SKM-1 (cell line): Measurements from ENCODE around the gene RGS4.
"Not testable (repeated sequence)": the region's sequence is repeated elsewhere in the genome, so short reads cannot be mapped to it uniquely, and the experiment has no call there.

ENCODE experiments used
- DNase-seq: peaks from one replicate; lab custom pipeline; 2025; ENCODE audit not compliant: unreplicated experiment; lab: John Stamatoyannopoulos, UW

Gene RGS4

DNA sequence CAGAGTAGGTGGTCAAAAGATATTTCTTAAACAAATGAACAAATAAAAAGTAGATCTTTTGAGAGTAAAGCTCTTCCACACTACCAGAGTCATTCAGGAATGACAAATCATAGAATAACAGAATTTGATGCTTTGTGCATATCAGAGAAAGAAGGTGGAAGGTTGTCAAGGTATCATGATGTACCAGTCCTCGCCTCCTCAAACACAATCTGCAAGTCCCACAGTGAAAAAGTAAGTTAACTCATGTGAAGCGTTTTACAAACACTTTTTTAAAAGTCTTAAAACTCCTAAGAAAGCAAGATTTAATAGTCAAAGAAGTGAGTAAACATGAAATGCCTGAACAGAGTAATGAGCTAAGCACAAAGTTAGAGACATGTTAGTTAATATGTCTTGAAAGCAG lies 2.5 kb upstream of the RGS4 start:
- no peak for DNase-seq

DNA sequence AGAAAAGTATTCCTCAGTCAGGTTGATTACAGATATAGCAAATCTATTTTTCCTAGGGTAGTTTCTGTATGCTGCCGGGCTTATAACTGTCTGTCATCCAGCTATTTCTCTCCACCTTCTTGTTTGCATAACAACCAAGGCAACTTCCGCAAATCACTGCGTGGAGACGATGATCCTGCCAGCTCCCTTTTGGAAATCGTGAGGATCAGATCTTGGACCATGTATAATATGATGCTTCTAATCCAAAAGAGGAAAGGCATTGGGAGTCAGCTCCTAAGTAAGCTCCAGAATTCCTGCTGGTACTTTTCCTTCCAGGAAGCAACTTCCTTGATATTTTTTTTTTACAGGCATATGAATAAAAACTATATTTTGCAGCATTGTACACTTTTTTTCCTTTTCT lies 445 bp upstream of the RGS4 start:
- no peak for DNase-seq

DNA sequence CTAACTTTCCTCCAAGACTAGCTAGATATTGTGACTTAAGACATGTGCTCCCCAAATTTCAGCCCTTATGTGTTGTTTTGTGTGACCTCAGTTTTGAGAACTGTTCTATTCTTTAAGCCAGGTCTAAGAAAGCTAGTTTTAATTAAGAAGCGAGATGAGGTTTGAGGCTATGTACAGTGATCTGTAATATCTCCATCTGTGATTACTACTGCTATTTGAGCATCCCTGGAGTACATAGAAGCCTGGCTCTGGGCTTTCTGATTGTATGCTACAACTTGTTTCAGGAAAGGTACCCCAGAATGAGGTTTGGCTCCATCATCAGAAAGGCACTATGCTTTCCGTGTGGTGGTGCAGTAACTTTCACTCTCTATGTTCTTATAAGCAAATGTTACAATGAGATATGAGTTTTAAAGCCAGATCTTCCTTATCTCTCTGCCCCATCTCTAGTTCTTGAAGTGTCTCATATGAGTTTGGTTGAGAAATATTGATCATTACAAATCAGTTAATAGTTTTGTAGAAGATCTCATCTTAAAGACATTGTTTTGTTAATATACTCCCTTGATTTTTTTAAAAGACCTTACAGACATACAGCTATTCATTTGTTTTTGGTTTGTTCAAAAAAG lies 605 bp downstream of the RGS4 start:
- no peak for DNase-seq

DNA sequence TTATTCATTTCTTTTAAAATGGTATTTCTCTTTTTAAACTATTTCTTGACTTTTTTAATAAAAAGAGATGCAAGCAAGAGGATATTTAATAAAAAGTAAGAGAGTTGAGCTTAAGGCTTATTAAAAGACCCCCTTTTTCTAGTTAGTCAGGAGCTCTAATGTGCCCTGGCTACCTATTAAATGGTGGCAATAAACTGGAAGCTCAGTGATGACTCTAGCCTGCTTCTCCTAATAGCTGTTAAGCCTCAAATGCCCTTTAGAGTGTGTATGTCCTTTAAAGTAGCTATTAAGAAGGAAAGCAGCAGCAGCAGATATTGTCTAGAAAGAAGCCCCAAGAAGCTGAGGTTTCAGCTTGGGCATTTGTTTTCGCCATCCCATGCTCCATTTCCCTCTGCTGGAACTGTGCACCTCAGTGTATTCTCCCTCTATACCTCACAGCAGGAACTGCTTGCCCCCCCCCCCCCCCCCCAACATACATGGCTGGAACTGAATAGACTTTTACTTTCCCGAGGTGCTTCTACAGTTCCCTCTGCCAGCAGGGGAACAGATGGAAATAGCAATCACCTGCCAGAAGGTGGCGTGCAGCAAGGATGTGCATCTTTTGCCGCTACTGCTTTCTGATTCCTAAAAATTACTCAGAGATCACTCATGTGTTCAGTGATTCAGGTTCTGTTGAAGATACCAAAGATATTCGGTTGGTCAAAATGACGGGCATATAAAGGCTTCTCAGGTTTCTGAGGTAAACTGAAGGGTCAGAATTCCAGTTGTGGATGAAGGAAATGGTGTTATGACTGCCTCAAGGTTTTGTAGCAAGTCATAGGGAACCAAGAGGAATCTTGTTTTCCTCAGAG lies 2.5 kb downstream of the RGS4 start:
- DNase-seq: peak; percentile 67

DNA sequence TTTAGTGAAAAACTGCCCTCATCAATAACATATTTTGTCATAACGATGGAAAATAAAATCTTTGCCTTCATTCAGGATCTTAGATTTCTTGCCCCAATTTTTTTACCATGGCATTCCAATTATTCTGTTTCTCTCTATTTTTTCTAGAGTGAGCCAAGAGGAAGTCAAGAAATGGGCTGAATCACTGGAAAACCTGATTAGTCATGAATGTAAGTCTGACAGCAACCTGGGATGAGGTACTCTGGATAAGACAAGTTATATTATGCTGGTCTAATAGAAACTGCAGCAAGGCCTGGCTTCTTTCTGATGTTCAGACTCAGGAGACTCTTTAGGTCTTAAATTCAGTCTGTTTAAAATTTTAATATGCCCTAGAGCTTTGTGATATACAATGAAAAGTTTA lies 3.5 kb downstream of the RGS4 start:
- DNase-seq: no peak

DNA sequence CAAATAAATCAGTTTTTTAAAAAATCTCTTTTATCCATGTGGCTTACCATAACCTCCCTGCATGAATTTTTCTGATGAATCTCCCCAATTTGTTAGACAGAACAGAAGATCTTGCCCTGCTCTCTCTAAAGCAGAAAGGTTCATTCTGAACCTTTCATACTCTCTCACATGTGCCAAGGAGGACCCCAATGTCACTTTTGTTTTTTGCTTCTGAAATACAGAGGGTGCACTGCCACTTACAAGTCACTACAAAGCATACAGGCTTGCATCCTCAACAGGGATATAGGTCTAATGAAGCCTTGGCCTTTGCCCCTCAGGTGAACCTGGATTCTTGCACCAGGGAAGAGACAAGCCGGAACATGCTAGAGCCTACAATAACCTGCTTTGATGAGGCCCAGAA lies 4.8 kb downstream of the RGS4 start:
- DNase-seq: no peak

DNA sequence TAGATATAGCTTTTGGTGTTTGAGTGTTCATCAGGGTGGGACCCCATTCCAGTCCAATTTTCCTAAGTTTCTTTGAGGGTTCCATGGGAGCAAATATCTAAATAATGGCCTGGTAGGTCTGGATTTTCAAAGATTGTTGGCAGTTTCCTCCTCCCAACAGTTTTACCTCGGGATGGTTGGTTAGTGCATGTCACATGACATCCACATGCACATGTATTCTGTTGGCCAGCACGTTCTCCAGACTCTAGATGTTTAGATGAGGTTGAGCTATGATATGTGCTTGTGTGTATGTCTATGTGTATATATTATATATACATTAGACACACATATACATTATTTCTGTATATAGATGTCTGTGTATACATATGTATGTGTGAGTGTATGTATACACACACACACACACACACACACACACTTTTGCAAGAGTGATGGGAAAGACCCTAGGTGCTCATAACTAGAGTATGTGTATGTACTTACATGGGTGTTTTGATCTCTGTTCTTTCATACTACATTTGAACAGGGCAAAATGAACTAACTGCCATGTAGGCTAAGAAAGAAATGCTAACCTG lies 5.6 kb downstream of the RGS4 start:
- DNase-seq: no peak

DNA sequence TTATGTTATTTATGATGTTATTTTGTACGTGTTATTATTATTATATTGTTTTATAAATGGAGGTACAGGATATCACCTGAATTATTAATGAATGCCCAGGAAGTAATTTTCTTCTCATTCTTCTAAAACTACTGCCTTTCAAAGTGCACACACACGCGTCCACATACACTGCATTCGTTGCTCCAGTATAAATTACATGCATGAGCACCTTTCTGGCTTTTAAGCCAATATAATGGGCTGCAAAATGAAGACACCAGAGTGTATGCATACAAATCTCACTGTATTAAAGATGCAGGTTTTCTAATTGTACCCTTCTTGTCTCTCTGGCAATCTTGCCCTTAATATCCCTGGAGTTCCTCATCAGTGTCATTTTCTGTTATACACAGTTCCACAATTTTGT lies 6.9 kb downstream of the RGS4 start:
- DNase-seq: no peak

DNA sequence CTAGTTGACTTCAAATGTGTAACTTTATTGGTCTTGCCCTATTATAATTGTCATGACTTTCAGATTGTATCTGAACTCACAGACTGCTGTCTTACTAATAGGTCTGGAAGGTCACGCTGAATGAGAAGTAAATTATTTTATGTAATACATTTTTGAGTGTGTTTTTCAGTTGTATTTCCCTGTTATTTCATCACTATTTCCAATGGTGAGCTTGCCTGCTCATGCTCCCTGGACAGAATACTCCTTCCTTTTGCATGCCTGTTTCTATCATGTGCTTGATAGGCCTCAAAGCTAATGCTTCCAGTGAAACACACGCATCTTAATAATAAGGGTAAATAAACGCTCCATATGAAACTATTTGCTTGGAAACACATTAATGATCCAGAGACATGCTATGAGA lies 7.3 kb downstream of the RGS4 start:
- no peak for DNase-seq

DNA sequence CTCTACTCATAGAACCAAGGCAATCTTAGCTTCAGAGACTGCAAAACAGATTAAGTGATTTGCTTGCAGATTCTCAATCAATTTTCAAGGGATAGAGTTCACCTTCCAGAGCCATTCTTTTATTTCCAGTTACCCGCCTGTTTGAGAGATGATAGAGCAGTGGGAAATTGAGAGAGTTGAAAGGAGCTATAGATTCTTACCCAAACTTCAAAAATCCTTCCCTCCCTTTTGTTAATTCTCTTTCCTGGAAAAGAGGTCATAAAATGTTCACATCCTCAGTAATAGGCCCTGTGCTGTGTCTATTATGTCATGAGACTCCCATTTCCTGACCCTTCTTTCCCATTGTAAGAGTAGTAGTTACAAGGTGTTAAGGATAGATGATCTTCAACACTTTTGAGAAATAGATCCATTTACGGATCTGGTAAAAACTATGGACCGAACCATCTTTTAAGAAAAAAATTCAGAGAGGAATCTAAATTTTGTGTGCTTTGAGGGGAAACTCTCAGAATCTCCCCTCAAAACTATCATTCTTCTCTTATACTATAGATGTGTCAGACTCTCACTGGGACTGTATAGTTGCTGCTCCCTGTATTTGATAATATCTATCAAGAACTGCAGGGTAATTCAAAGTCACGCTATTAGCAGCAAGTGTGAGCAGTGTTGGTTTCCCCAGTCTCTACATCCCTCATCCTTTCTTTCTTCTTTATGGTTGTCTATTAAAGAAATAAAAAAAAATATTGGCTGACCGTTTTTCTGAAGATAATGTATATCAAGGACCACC lies 8.0 kb downstream of the RGS4 start:
- DNase-seq: no peak

DNA sequence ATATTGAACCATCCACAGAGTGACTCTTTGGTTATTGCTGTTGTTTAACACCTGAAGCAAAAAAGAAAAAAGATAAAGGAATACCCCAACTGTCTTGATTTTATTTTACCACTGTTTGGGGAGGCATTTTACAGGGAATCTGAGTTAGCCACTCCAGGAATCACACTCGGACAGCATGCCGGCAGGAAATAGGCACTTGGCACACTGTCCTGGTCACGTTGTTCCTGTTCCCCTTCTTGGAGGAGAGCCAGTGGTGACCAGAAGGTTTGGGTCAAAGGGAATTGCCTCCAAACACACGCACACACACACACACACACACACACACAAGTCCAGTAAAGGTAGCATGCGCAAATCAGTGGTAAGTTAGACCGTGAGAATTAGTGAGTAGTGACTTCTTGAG lies 13.8 kb downstream of the RGS4 start:
- DNase-seq: no peak

DNA sequence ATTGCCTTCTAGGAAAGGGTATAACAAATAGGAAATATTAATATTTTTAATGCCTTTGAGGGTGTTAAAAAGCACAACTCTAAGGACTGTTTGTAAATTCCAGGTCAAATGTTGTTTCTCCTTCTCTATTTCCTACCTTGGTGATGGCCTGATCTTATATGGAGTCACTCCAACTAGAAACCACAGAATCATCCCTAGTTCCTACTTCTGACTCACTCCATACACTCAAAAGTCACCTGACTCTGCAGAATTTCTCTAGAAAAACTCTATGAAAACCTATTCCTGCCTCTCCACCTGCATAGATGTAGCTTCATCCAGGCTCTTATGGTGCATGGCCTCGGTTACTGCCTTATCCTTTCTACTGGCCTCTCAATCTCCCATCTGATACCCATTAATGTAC lies 14.5 kb downstream of the RGS4 start:
- DNase-seq: no peak

DNA sequence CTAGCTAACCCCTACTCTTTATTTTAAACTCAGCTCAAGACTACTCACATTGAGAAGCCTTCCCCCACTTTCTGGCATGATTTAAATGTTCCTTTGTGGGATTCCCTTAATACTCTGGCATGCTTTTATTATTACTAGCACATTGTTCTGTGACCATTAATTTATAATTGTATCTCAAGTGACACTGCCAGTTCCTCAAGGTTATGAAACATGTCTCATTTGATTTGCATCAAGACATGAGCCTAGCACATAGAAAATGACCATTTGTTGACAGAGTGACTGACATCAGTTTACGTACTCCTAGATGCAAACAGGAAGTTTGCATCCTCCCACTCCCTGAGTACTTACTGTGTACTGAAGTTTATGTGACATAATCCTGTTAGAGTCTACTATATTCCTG lies 15.2 kb downstream of the RGS4 start:
- DNase-seq: no peak

DNA sequence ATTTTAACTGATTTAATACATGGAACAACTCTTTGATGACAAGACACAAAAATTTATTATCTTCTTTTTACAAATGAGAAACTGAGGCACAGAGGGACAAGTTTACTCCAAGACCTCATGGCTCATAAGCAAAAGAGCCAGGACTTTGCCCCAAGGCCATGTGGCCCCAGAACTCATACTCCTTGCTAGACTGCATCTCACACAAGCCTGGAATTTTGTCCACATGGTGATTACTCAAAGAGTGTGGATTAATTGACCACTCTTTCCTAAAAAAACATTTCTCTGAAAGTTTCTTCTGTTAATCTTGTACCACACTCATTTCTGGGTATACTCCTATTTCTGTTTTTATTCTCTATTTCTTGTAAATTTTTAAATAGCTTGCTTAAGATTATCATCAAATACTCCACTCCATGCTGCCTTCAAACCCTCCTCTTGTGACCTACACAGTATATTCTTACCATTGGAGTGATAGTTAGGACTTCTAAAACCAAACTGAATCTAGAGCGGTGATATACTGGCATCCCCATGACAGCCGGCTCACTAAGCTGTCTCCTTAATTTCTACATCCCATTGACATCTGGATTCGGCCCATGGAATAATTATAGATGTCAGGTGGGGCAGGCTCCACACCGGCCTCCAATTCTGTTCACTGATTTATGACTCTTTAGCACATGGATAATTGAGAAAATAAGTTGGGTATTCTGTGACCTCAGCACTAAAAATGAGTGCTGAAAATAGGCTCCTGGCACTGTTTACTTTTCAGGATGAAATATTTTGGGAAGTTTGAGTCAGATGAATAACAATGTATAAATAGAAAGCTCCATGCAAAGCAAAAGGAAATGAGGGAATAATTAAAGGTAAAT lies 16.1 kb downstream of the RGS4 start:
- no peak for DNase-seq

DNA sequence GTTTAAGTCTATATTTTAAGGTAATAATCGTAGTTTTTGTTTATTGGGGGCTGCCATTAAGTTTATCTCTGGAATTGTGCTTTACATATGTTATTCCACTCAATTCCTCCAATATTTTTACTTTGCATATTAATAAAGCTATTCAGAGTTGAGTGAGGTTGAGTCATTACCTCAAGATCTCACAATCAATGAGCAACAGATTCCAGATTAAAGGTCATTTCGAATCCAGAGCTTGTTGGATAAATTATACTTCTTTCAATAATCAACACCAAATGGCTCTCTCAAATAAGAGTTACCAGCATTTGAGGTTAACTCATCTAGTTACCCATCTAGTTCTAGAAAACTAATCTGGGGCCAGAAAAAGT lies 16.7 kb downstream of the RGS4 start:
- no peak for DNase-seq

DNA sequence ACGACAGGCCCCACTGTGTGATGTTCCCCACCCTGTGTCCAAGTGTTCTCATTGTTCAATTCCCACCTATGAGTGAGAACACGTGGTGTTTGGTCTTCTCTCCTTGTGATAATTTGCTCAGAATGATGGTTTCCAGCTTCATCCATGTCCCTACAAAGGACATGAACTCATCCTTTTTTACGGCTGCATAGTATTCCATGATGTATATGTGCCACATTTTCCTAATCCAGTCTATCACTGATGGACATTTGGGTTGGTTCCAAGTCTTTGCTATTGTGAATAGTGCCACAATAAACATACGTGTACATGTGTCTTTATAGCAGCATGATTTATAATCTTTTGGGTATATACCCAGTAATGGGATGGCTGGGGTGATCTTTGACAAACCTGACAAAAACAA lies 20.0 kb downstream of the RGS4 start:
- not testable (repeated sequence) for DNase-seq

DNA sequence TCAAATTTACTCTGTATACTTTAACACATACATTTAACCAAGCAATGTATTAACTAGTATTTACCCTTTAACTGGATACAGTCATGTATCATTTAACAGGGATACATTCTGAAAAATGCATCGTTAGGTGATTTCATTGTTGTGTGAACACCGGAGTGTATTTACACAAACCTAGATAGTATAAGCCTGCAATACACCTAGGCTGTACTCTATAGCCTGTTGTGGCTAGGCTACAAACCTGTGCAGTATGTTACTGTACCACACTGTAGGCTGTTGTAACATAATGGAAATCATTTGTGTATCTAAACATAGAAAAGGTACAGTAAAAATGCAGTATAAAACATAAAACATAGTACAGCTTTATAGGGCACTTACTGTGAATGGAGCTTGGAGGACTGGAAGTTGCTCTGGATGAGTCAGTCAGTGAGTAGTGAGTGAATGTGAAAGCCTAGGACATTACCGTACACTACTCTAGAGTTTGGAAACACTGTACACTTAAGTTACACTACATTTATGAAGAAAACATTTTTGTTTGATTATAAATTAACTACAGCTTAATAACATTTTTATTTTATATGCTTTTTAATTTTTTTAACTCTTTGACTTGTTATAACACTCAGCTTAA lies 21.3 kb downstream of the RGS4 start:
- no peak for DNase-seq

DNA sequence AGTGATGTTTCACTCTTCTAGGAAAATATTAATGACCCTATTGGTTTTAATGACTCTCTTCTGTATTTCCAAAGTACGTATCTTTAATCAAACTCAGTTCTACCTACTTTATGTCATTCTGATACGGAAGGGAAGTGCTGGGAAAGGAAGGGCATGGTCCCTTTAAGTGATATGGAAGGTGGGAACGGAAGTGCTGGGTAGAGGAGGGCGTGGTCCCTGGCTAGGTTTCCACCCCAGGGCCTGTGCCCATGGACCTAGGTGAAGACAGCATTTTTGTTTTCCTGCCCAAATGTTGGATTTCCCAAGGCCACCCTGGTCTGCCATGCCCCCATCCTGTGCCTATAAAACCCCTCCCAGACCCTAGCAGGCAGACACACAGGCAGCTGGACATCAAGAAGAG lies 24.0 kb downstream of the RGS4 start:
- no peak for DNase-seq

DNA sequence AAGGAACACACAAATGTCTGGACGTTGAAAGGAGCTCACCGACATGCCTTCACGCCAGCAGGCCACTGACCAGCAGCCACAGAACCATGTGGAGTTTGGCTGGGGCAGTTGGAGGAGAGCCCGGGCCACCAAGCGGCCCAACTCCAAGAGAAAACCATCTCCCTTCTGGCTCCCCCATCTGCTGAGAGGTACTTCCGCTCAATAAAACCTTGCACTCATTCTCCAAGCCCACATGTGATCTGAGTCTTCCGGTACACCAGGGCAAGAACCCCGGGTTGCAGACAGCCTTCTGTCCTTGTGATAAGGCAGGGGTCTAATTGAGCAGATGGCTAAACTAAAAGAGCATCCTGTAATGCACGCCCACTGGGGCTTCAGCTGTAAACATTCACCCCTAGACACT lies 24.4 kb downstream of the RGS4 start:
- DNase-seq: no peak

DNA sequence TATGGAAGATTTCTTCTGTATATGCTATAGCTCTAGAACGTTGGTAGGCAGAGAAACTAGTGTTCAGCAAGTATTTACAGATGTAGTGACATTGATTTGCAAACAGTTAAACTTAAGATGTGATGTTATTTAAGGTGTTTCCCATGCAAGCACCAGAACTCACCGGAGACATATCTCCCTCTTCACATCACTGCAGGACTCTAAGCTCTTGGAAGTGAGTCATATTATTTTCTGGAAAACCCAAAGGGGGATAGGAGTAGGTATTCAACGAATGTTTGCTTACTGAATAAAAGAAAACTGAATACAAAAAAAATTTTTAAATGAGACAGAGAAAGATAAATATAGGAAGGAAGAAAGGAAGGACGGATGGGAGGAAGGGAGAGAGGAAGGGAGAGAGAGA lies 25.0 kb downstream of the RGS4 start:
- no peak for DNase-seq
